Measurements from ENCODE around the gene G6PC1. TPM values are rescaled to one million over a fixed set of nuclear protein-coding genes. Genes with fewer than 3 reads are reported as not detected.

Gene G6PC1
- total and polyA plus RNA-seq, 2 of the 13 experiments (the other 11 are each of a cell fraction or from before 2014, with no cell fraction given), result 1.7 to 37.9 TPM

GRCh38 chr17:42898147-42898811, 2.3 kb upstream of the G6PC1 start (continued):
- TF ChIP-seq GTF2F1 (IDR thresholded peaks at IDR 0.05; ENCODE audit: low read length) (no peak), ZBTB7A (CRISPR knock-in tag; IDR thresholded peaks at IDR 0.05) (0 out of 2 replicates have a peak, but pooled peaks have one; percentile 17), ZNF225 (CRISPR knock-in tag; IDR thresholded peaks at IDR 0.05) (no peak), TCF12 (IDR thresholded peaks at IDR 0.05) (no peak), TCF12 (CRISPR knock-in tag; IDR thresholded peaks at IDR 0.05) (no peak), ZBTB40 (IDR thresholded peaks at IDR 0.05) (no peak), ZBTB40 (CRISPR knock-in tag; IDR thresholded peaks at IDR 0.05) (peak; percentile 37; the same call in 1 of the 2 replicates), MLLT10 (CRISPR knock-in tag; IDR thresholded peaks at IDR 0.05) (no peak), NR2F6 (IDR thresholded peaks at IDR 0.05) (peak; percentile 71), NR2F6 (CRISPR knock-in tag; IDR thresholded peaks at IDR 0.05) (peak; percentile 54; the same call in 1 of the 2 replicates), ZBTB3 (CRISPR knock-in tag; IDR thresholded peaks at IDR 0.05; ENCODE audit: borderline replicate concordance, low read depth) (no peak), PTBP1 (IDR thresholded peaks at IDR 0.05; ENCODE audit: low read depth, low read length, poor library complexity, severe bottlenecking) (no peak), KDM3A (CRISPR knock-in tag; IDR thresholded peaks at IDR 0.05; ENCODE audit: low read depth) (no peak), ZBTB43 (CRISPR knock-in tag; conservative IDR thresholded peaks at IDR 0.05) (no peak), ZNF484 (CRISPR knock-in tag; IDR thresholded peaks at IDR 0.05; ENCODE audit: borderline replicate concordance, low read depth) (no peak), MAX (IDR thresholded peaks at IDR 0.05) (no peak), KLF9 (CRISPR knock-in tag; IDR thresholded peaks at IDR 0.05; ENCODE audit: low read depth) (no peak), ZNF275 (CRISPR knock-in tag; IDR thresholded peaks at IDR 0.05; ENCODE audit: borderline replicate concordance) (no peak), NAIF1 (CRISPR knock-in tag; IDR thresholded peaks at IDR 0.05; ENCODE audit: borderline replicate concordance) (no peak), BCL6 (CRISPR knock-in tag; IDR thresholded peaks at IDR 0.05) (peak; percentile 57), ZNF451 (CRISPR knock-in tag; IDR thresholded peaks at IDR 0.05) (no peak)

Measured in HepG2 (cell line).